CD14-positive monocyte (primary cell): ENCODE measurements around the gene PADI1. TPM values are rescaled to one million over a fixed set of nuclear protein-coding genes. Genes with fewer than 3 reads are reported as not detected.
"Not testable (repeated sequence)": the region's sequence is repeated elsewhere in the genome, so short reads cannot be mapped to it uniquely, and the experiment has no call there.

Source experiments
- DNase-seq, 3 donors: peaks; one replicate each; pipeline ENCODE4 v3.0.0-alpha.2; 2011 to 2022
- H2AFZ ChIP-seq: 2 replicates; pipeline ENCODE4 v1.6.0; 2012; ENCODE audit warnings: mild to moderate bottlenecking, low read depth, low read length, inconsistent platforms; ENCODE audit not compliant: insufficient read depth, poor library complexity, severe bottlenecking
- H3K27ac ChIP-seq, 2 donors: 1 replicate in 1 of 2; 2 replicates in 1 of 2; pipeline ENCODE4 v1.5.1; 2012 to 2013; ENCODE audit warnings: low read length in 2 of 2, control low read depth in 1 of 2, inconsistent platforms in 1 of 2, low read depth in 1 of 2, mild to moderate bottlenecking in 1 of 2
- H3K27me3 ChIP-seq, 2 donors: one replicate each; pipeline versions ENCODE4 v1.6.0 to v1.6.1; 2011 to 2013; ENCODE audit warnings: low read length in 2 of 2; ENCODE audit not compliant: control insufficient read depth in 2 of 2, insufficient read depth in 2 of 2
- H3K36me3 ChIP-seq, 2 donors: replicated peaks in 1 of 2; 1 replicate in 1 of 2; 2 replicates in 1 of 2; pipeline versions ENCODE4 v1.5.1 to v1.6.1; 2012 to 2013; ENCODE audit warnings: low read length in 2 of 2, control low read depth in 1 of 2, inconsistent platforms in 1 of 2, mild to moderate bottlenecking in 1 of 2; ENCODE audit not compliant: insufficient read depth in 2 of 2, control insufficient read depth in 1 of 2
- H3K4me1 ChIP-seq, 2 donors: 1 replicate in 1 of 2; 2 replicates in 1 of 2; pipeline versions ENCODE4 v1.5.1 to v1.6.1; 2012 to 2013; ENCODE audit warnings: low read length in 2 of 2, control low read depth in 1 of 2, inconsistent platforms in 1 of 2, mild to moderate bottlenecking in 1 of 2, moderate library complexity in 1 of 2; ENCODE audit not compliant: insufficient read depth in 2 of 2, control insufficient read depth in 1 of 2
- H3K4me2 ChIP-seq: replicated peaks from 2 replicates; pipeline ENCODE3; 2012; ENCODE audit warnings: low read length, moderate library complexity, mild to moderate bottlenecking; ENCODE audit not compliant: poor library complexity, severe bottlenecking; ENCODE audit errors: extremely low read depth
- H3K4me3 ChIP-seq, 3 experiments: fragments of 200-600 bp in 1 of 3; sonication (generic) in 1 of 3; replicated peaks in 1 of 3; 1 replicate in 2 of 3; 2 replicates in 1 of 3; pipeline ENCODE4 v1.5.1; 2011 to 2013; ENCODE audit warnings: low read length in 3 of 3, mild to moderate bottlenecking in 3 of 3, control low read depth in 2 of 3, low read depth in 2 of 3, inconsistent platforms in 1 of 3, moderate library complexity in 1 of 3
- H3K79me2 ChIP-seq: 2 replicates; pipeline ENCODE4 v1.6.0; 2012; ENCODE audit warnings: mild to moderate bottlenecking, control low read depth, inconsistent platforms, low read length, moderate library complexity; ENCODE audit not compliant: insufficient read depth
- H3K9ac ChIP-seq: 2 replicates; pipeline ENCODE4 v1.6.0; 2017; ENCODE audit warnings: low read length, mild to moderate bottlenecking; ENCODE audit not compliant: insufficient read depth, poor library complexity, severe bottlenecking
- H3K9me3 ChIP-seq, 2 donors: replicated peaks in 1 of 2; 1 replicate in 1 of 2; 2 replicates in 1 of 2; pipeline versions ENCODE4 v1.5.1 to v1.6.1; 2012 to 2013; ENCODE audit warnings: low read length in 2 of 2, control low read depth in 1 of 2; ENCODE audit not compliant: control insufficient read depth in 1 of 2, insufficient read depth in 1 of 2
- H4K20me1 ChIP-seq: 2 replicates; pipeline ENCODE4 v1.6.0; 2012; ENCODE audit warnings: mild to moderate bottlenecking, low read length, control low read depth, moderate library complexity; ENCODE audit not compliant: insufficient read depth
- H3K27ac Mint-ChIP-seq, 7 donors: one replicate each; pipeline ENCODE4 v1.8.0; 2020; ENCODE audit warnings: mild to moderate bottlenecking in 7 of 7, mixed read lengths in 7 of 7, moderate library complexity in 6 of 7, inconsistent platforms in 2 of 7
- H3K27me3 Mint-ChIP-seq, 3 donors: one replicate each; pipeline ENCODE4 v1.8.0; 2021 to 2022; ENCODE audit warnings: low read depth in 3 of 3, mild to moderate bottlenecking in 3 of 3, mixed read lengths in 3 of 3, moderate library complexity in 3 of 3, inconsistent platforms in 1 of 3
- H3K36me3 Mint-ChIP-seq, 2 donors: one replicate each; pipeline ENCODE4 v1.8.0; 2020; ENCODE audit warnings: mixed read lengths in 2 of 2, inconsistent platforms in 1 of 2, mild to moderate bottlenecking in 1 of 2
- H3K4me1 Mint-ChIP-seq: one replicate; pipeline ENCODE4 v1.8.0; 2020; ENCODE audit warnings: mild to moderate bottlenecking, mixed read lengths
- H3K4me3 Mint-ChIP-seq, 2 donors: one replicate each; pipeline ENCODE4 v1.8.0; 2020; ENCODE audit warnings: mild to moderate bottlenecking in 2 of 2, mixed read lengths in 2 of 2, moderate library complexity in 1 of 2
- H3K9me3 Mint-ChIP-seq, 7 donors: one replicate each; pipeline ENCODE4 v1.8.0; 2020 to 2022; ENCODE audit warnings: mixed read lengths in 7 of 7, mild to moderate bottlenecking in 6 of 7, moderate library complexity in 6 of 7, inconsistent platforms in 2 of 7
- CTCF ChIP-seq: fragments of 200-600 bp; IDR thresholded peaks from one replicate; pipeline ENCODE4 v1.8.0; 2022; ENCODE audit warnings: antibody characterized with exemption, mild to moderate bottlenecking
- WGBS: methylation state at CpG from one replicate; pipeline ENCODE4 v1.1.5; 2013; ENCODE audit warnings: missing lambda C conversion rate; ENCODE audit not compliant: insufficient coverage; 5-methylcytosine and 5-hydroxymethylcytosine counted together
- intact Hi-C, 2 donors: fragments of 100-400 bp; cut with micrococcal nuclease; formaldehyde crosslinking; loops; one replicate each; pipeline versions ENCODE4 v1.15.0 to v1.15.1; 2023
- polyA plus RNA-seq, 3 donors: library from polyadenylated mRNA; depleted of rRNA in 1 of 3; unstranded in 2 of 3; stranded (reverse) in 1 of 3; fragments of 300-500 nt in 2 of 3; fragments of >200 nt in 1 of 3; fragmentation: Illumina TruSeq in 2 of 3; gene quantifications; 1 replicate in 2 of 3; 2 replicates in 1 of 3; pipeline ENCODE4 v1.2.3, GENCODE V29; 2012 to 2021

Gene PADI1
- polyA plus RNA-seq, 3 donors: not detected

- Mint-ChIP-seq H3K27me3 (peaks cover 0 to 5% (median 5%) of the 10 kb centered on the region in 3 donors), H3K9me3 (peaks cover 0 to 3% (median 0%) of the 10 kb centered on the region in 7 donors), H3K36me3 (no peaks in the 10 kb centered on the region), H3K4me1 (peaks cover 22% of the 10 kb centered on the region), H3K4me3 (no peak overlapping the region), H3K27ac (peak overlapping the region in 3 of 7 donors; percentile 5 to 63 (median 55))
- H3K36me3 ChIP-seq: no peaks in the 10 kb centered on the region
- no peak for DNase-seq
- no peak overlapping the region for H3K4me3 ChIP-seq
- H3K4me2 ChIP-seq: no peak overlapping the region
- no peaks in the 10 kb centered on the region for H3K79me2 ChIP-seq
- intact Hi-C loops: loop anchor here (1.0 to 5.0 kb wide), 3 partner anchors 95 to 177 kb away; no protein-coding TSS in a partner anchor
- no peaks in the 10 kb centered on the region for H3K9me3 ChIP-seq
- H2AFZ ChIP-seq: no peak overlapping the region
- TF ChIP-seq CTCF: no peak
- no peaks in the 10 kb centered on the region for H4K20me1 ChIP-seq
- 57% methylated on average over 1 of the region's 4 CpGs for WGBS
- H3K9ac ChIP-seq: no peak overlapping the region
- H3K27me3 ChIP-seq: no peaks in the 10 kb centered on the region
- no peak overlapping the region for H3K27ac ChIP-seq
- H3K4me1 ChIP-seq: peaks cover 12% of the 10 kb centered on the region in 2 donors
Observed at GRCh38 chr1:17237561-17237903, 32.6 kb downstream of the PADI1 start.

GRCh38 chr1:17239420-17239819 is 34.5 kb downstream of the PADI1 start:
- Histone ChIP-seq H3K4me1 (peaks cover 8 to 12% of the 10 kb centered on the region in 2 donors), H3K79me2 (no peaks in the 10 kb centered on the region), H3K4me2 (no peak overlapping the region), H3K4me3 (no peak overlapping the region), H3K36me3 (no peaks in the 10 kb centered on the region), H3K27me3 (no peaks in the 10 kb centered on the region), H3K9ac (no peak overlapping the region), H2AFZ (no peak overlapping the region), H3K27ac (no peak overlapping the region), H4K20me1 (no peaks in the 10 kb centered on the region), H3K9me3 (no peaks in the 10 kb centered on the region)
- no peak for TF ChIP-seq CTCF
- no peaks in the 10 kb centered on the region for H3K36me3 Mint-ChIP-seq
- WGBS: 0% methylated on average over 1 of the region's 1 CpG
- intact Hi-C loops: loop anchor here in 1 of 2 donors (5.0 kb wide), 1 partner anchor 97 kb away; no protein-coding TSS in a partner anchor
- peak; percentile 43 to 66 (median 54) for DNase-seq
- peaks cover 12% of the 10 kb centered on the region for H3K4me1 Mint-ChIP-seq
- H3K27me3 Mint-ChIP-seq: peaks cover 2 to 5% (median 5%) of the 10 kb centered on the region in 3 donors
- H3K27ac Mint-ChIP-seq: no peak overlapping the region
- H3K9me3 Mint-ChIP-seq: peaks cover 0 to 3% (median 0%) of the 10 kb centered on the region in 7 donors
- H3K4me3 Mint-ChIP-seq: no peak overlapping the region

GRCh38 chr1:17241011-17241779 is 36.3 kb downstream of the PADI1 start:
- H3K27me3 Mint-ChIP-seq, H3K4me3 Mint-ChIP-seq, H3K27ac ChIP-seq, H3K9me3 Mint-ChIP-seq, H3K4me2 ChIP-seq, H3K9ac ChIP-seq, H3K36me3 ChIP-seq, H3K9me3 ChIP-seq, H2AFZ ChIP-seq, H3K27me3 ChIP-seq, DNase-seq, H4K20me1 ChIP-seq, H3K4me3 ChIP-seq, H3K79me2 ChIP-seq, H3K36me3 Mint-ChIP-seq, H3K27ac Mint-ChIP-seq: not testable (repeated sequence)
- intact Hi-C loops: loop anchor here in 1 of 2 donors (10.0 kb wide), 1 partner anchor 164 kb away; no protein-coding TSS in a partner anchor
- peaks cover 11% of the 10 kb centered on the region for H3K4me1 Mint-ChIP-seq
- WGBS: 78% methylated on average over 16 of the region's 28 CpGs
- peaks cover 8 to 16% of the 10 kb centered on the region in 2 donors for H3K4me1 ChIP-seq
